ENCODE measurements around the gene TBCD.
"Not testable (repeated sequence)": the region's sequence is repeated elsewhere in the genome, so short reads cannot be mapped to it uniquely, and the experiment has no call there.

Gene TBCD

DNA sequence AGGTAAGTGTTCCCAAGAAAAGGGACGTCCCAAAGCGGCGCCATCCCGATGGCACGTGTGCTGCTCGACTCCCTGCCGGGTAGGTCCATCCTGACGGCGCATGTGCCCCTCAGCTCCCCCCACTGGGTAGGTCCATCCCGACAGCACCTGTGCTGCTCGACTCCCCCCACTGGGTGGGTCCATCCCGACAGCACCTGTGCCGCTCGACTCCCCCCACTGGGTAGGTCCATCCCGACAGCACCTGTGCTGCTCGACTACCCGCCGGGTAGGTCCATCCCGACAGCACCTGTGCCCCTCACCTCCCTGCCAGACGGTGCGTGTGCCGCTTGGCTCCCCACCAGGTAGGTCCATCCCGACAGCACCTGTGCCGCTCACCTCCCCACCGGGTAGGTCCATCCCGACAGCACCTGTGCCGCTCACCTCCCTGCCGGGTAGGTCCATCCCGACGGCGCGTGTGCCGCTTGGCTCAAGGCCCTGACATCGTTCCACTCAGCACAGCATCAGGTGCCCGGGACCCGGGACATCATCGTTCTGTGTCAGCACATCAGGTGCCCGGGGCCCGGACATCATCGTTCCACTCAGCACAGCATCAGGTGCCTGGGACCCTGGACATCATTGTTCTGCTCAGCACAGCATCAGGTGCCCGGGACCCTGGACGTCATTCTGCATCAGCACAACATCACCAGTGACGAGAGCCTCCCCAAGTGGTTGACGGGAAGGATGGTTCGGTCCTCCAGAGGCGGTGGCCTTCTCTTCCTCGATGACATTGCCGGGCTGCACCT lies 22.2 kb upstream of the TBCD start:
- no peak for DNase-seq (ENCODE audit: low read depth in 1 of 2, low spot score in 1 of 2)

DNA sequence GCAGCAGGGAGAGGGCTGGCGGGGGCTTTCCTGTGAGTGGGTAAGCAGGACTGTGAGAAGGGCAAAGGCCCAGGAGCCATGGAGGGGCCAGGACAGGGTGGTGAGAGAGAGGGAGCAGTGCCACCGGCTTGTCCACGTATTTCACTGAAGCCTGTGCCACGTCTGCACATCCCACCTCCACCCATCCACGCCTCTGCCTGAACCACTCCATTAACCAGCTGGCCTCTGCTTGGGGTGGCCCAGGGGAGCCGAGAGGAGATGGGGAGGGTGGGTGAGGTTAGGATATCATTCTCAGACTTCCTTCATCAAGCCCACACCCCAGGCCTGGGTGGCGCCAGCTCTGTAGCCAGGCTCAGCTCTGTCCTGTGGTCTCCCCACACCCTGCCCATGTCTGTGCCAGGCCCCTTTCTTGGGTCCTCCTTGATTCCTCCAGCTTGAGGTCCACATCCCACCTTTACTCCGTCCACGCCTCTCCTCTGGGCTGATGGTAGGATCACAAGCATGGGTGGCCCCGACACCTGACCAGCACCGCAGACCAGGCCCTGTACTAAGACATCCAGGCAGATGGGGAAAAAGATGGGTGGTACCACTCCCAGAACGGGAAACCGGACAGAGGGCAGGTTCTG lies 19.6 kb upstream of the TBCD start:
- no peak for DNase-seq (ENCODE audit: low read depth in 1 of 2, low spot score in 1 of 2)

DNA sequence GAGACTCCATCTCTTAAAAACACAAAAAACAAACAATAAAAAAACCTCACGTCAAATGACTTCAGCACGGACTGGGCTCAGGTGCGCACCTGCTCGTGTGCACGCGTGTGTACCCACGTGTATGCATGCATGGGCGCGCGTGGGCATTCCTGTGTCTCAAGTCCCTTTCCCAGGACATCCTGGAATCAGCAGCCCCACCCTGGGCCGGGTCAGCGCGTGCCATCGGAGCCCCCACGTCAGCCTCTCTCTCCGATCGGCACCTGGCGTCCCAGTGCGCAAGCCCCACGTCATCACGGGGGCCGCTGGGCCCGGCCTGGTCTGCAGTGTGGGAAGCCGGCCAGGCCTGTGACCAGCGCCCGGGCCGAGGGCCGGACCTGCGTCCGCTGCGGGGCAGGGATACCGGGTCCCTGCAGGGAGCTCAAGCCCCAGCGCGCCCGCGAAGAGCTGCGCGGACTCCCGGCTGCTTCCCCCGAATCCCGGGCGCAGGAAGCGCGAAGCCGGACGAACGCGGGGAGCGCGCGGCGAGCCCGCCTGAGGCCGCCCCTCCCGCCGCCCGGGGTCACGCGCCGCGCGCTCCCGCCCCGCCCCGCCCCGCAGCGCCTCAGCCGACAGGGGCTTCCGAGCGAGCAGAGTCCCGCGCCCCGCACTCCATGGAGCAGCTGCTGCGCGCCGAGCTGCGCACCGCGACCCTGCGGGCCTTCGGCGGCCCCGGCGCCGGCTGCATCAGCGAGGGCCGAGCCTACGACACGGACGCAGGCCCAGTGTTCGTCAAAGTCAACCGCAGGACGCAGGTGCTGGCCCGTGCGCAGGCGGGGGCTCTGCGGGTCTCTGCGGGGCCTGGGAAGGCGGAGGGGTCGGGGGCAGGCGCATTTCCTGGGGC lies 16.6 kb upstream of the TBCD start, which contains the start of gene FN3K:
Gene FN3K (plus strand): TSS at position 629 of the 880 bp plus-strand sequence. CDS start 22 bp downstream, at position 651.
- no peak for DNase-seq (ENCODE audit: low read depth in 1 of 2, low spot score in 1 of 2)

DNA sequence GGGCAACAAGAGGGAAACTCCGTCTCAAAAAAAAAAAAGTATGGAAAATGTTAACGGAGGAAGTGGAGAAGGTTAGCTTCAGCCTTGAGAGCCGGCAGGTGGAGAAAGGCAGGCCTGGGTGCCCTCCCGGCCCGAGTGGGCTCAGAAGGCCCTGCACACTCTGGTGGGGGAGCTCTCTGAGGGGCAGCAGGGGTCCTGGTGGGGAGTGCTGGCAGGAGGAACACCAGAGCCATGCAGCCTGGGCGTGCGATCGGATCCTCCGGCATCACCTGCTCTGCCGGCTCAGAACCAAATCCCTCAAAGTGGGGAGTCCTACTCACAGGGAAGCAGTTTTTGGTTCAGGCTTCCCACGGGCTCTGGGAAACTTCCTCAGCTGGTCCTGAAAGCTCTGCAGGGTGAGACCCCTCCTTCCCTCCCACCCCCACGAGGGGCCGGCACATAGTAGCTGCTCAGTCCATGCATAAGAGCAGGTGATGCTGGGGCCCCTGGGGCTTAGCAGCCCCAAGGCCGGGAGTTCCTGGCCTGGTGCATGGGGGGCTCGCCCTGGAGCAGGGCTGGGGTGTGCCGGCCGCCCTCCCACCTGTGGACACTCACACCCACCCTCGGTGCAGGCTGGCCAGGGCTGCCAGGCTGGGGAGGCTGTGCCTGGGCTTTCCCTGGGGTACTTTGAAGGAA lies 15.2 kb upstream of the TBCD start:
- DNase-seq (ENCODE audit: low read depth in 1 of 2, low spot score in 1 of 2): no peak

DNA sequence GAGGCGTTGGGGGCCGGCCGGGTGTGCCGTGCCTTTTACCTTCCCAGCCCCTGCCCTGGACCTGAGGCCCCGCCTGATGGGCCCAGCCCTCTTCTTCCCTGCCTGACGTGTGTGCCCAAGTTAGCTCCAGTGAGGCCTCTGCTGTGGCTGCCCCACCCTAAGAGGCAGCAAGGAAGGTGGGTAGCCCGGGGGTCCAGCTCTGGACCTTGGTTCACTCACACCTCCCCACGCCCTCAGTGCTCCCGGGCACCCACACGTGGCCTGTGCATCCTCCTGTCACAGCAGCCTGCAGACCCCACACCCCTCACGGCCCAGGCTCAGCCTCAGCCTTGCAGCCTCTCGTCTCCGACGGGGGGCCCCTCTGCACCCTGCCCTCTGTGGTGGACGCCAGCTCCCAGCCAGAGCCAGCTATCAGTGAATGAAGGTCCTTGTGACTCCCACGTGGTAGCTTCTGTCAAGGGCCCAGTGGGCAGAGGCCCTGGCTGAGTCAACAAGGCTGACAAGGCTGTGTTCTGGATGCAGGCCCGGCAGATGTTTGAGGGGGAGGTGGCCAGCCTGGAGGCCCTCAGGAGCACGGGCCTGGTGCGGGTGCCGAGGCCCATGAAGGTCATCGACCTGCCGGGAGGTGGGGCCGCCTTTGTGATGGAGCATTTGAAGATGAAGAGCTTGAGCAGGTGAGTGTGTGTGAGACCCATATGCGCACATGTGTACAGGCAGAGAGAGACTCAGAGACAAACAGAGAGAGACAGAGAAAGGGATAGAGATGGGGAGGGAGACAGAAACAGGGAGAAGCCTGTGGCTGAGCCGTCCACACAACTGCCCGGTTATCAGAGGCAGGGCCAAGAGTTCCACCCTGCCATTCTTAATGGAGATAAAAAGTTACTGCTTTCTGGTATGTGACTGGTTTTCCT lies 13.6 kb upstream of the TBCD start:
- no peak for DNase-seq (ENCODE audit: low read depth in 1 of 2, low spot score in 1 of 2)

DNA sequence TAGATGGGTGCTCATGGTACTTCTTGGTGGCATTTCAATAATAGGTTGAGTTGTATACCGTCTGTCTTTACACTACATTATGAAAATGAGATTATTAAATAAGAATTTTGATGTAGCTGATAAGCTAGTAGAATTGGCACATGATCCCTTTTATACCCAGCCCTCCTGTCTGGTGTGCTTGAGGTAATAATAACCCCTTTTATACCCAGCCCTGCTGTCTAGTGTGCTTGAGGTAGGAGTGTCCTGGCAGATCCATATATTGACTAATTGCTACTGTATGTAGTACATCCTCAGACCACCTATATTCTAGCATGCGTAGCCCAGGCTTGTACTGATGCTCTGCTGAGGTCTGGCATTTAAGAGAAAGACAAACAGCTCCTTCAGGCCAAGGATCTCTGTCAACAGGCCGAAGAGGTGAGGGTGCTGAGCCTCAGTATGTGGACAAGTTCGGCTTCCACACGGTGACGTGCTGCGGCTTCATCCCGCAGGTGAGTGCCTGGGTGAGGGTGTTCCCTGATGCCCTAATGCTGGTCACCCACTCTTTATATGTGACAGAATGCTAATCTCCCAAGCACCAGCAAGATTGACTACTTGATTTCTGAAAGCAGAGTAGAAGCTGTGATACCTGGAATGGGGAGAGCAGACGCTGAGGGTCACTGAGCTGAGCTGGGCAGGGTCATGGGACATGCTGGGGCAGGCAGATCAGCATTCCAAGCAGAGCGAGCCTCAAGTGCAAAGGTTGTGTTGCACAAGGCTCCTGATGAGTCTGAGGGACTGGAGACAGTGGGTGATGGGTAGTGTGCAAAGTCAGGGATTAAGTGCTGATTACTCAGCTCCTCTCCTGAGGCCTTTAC lies 10.7 kb upstream of the TBCD start:
- no peak for DNase-seq (ENCODE audit: low read depth in 1 of 2, low spot score in 1 of 2)

DNA sequence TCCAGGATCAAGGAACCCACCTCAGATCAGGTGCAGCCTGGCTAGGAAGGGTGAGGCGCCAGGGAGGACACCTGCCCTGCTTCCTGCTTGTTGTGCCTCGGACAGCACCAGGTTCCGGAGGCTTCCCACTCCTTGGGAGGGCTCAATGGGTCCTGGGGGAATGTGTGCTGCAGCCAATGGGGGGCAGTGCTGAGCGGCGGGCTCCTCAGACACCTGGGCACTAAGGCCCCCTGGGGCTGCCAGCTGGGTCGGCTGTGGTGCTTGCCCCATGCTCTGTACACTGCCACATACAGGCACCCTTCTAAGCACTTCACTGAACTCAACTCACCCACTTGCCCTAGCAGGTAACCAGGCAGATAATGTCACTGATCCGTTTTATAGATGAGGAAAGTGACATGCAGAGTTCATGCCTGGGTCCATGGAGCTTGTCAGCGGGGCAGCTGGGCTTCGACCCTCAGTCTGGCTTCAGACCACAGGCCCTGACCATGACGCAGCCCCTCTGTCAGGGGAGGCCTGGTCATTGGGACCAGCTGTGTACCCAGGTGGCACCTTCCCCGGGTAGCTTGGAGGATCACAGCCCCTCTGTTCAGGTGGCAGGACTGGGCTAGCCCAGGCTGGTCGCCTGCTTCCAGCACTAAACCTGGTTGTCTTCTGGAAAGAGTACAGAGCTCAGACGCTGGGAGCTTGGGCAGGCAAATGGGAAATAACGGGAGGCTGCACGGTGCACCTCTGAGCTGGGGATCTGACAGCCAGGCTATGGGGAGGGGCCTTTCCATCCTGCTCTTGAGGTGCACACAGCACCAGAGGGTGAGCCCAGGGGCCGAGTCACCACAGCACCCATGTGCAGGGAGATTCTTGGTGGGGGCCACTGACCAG lies 8.3 kb upstream of the TBCD start:
- DNase-seq (ENCODE audit: low read depth in 1 of 2, low spot score in 1 of 2): no peak

DNA sequence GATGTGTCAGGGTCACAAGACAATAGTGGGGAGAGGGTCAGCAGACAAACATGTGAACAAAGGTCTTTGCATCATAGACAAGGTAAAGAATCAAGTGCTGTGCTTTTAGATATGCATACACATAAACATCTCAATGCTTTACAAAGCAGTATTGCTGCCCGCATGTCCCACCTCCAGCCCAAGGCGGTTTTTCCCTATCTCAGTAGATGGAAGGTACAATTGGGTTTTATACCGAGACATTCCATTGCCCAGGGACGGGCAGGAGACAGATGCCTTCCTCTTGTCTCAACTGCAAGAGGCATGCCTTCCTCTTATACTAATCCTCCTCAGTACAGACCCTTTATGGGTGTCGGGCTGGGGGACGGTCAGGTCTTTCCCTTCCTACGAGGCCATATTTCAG lies 7.1 kb upstream of the TBCD start:
- not testable (repeated sequence) for DNase-seq (ENCODE audit: low read depth in 1 of 2, low spot score in 1 of 2)

DNA sequence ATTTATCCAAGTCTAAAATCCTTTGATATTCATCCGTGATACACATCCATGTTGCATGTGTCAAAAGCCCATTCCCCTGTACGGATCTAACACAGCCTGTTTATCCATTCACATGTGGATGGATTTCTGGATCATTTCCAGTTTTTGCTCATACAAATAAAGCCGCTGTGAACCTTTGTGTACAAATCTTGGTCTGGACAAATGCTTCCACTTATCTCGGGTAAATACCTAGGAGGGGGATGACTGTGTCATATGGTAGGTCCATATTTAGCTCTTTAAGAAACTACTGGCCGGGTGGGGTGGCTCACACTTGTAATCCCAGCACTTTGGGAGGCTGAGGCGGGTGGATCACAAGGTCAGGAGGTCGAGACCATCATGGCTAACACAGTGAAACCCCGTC lies 6.3 kb upstream of the TBCD start:
- DNase-seq (ENCODE audit: low read depth in 1 of 2, low spot score in 1 of 2): no peak

DNA sequence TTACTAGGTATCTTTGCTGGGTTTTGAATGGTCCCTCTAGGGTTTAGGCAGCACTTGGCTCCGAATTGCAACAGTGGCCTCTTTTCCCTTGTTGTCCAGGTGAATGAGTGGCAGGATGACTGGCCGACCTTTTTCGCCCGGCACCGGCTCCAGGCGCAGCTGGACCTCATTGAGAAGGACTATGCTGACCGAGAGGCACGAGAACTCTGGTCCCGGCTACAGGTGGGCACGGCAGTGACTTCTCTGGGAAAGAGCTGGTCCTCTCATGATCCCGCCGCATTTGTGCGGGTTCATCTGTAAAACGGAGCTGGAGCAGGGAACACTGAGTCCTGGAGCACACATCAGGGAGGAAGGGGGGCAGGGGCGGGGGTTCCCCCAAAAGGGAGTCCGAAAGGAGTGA lies 3.1 kb upstream of the TBCD start:
- DNase-seq (ENCODE audit: low read depth in 1 of 2, low spot score in 1 of 2): no peak

DNA sequence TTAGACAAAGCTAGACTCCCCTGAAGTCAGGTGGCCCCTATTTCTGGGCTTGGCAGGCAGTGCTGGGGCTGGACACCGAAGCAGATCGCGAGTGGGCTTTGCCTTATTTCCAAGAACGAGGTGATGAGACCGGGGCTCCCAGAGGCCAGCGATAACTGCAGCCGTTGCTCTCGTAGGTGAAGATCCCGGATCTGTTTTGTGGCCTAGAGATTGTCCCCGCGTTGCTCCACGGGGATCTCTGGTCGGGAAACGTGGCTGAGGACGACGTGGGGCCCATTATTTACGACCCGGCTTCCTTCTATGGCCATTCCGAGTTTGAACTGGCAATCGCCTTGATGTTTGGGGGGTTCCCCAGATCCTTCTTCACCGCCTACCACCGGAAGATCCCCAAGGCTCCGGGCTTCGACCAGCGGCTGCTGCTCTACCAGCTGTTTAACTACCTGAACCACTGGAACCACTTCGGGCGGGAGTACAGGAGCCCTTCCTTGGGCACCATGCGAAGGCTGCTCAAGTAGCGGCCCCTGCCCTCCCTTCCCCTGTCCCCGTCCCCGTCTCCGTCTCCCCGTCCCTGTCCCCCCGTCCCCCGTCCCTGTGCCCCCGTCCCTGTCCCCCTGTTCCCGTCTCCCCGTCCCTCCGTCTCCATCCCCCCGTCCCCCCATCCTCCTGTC lies 1.5 kb upstream of the TBCD start:
- DNase-seq (ENCODE audit: low read depth in 1 of 2, low spot score in 1 of 2): no peak

DNA sequence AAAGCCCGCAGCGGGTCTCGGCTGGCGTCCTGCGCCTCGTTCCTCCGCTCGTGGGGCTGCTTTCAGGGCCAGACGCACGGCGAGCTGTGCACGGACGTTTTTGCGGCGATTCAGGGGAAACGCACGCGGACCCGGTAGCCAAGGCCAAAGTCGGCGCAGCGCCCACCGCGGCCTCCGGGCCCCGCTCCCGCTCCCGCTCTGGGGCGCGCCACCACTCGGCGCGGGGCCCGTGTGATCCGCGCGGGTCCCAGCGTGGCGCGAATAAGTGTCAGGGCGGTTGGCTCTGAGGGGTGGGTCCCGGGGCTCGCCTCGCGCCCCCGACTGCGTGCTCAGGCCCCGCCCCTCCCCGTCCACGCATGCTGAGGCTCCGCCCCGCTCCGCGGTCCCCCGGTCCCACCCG lies 694 bp upstream of the TBCD start:
- DNase-seq (ENCODE audit: low read depth in 1 of 2, low spot score in 1 of 2): no peak

DNA sequence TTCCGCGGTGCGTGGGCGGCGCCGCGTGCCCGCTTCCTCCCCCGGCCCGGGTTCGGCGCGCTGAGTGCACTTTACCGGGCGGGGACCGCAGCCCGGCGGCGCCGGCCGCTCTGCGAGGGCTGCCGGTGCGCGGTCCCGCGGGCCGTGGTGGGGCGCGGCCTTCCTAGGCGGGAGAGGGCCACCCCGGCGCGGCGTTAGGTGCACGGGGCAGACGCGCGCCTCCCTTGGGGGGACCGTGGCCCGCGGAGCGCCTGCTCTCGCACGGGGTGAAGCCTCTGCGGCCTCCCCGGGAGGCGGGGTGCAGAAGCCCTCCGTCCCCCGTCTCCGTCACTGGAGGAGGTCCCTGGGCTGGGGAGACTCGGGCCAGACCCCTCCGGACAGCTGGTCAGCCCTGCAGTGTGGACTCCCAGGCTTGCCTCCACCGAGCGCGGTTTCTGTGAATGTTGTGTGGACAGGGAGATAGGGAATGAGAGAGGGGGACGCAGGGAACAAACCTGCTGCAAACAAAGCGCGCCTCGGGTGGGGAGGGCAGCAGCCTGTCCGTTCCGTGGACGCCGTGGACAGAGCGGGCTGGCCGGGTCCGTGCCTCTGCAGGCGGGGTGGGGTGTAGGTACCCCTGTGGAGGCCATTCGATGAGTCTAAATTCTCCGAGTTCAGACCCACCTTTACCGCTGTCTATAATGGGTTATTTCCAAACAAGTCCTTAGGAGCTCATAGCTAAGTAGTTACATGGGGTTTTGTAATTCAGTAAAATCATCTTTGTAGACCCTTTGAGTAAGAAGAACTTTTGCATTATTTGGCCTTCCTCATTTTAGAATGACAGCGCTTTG lies 721 bp downstream of the TBCD start:
- no peak for DNase-seq (ENCODE audit: low read depth in 1 of 2, low spot score in 1 of 2)

DNA sequence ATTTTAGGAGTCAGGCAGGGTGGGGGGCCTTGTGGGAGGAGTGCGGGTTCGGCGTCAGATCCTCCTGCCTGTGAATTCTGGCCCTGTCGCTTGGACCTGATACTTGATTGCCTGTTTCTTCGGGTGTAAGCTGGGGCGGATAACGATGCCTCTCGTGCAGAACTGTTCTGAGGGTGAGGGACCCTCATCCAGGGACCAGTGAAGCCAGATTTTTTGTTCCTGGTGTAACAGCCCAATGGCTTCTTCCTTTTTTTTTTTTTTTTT lies 1.3 kb downstream of the TBCD start:
- no peak for DNase-seq (ENCODE audit: low read depth in 1 of 2, low spot score in 1 of 2)

DNA sequence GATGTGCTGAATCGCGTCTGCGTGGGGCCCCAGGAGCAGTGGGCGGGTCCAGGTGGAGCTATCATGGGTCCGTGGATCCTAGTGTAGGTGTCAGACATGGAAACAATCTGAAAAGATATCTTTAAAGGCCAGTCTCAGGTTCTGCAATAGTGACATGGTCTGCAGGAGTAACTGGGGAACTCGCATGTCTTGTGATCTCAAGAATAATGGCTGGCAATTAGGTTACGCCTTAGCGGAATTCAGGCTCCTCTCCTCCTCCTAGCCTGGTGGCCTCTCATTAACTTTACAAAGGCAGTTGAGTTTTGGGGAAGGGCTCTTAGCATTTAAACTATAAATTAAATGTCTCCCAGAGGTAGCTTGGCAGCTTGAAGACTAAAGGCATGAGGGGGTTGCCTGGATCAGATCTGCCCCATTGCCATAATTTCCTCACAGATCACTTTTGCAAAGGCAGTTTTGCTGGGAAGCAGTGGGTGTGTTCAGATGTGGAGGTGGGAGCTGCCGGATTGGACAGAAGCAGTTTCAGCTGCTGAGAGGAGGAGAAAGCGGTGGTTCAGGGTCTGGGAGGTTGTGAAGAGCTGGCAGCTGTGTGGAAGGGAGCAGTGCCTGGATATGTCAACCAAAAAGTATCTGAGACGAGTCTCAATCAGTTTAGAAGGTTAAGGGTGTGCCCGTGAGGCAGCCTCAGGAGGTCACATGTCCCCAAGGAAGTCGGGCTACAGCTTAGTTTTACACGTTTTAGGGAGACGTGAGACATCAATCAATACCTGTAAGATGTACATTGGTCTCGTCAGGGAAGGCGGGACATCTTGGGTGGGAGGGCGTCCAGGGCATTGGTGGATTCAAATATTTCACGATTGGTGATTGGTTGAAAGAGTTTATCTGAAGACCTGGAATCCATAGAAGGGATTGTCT lies 2.7 kb downstream of the TBCD start:
- no peak for DNase-seq (ENCODE audit: low read depth in 1 of 2, low spot score in 1 of 2)

DNA sequence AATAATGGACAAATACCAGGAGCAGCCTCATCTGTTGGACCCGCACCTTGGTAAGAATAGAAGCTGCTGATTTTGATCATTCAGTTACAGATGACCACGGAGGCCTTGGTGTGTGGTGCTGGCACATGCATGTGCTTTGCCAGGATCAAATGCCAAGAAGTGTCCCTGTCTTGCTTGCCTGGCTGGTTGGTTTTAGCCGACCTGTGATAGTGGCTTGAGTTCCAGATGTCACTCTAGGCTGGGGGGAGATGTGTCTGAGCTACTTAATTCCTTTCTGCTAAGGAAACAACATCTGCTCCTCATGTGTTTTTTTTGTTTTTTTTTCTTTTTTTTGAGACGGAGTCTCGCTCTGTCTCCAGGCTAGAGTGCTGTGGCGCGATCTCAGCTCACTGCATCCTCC lies 4.3 kb downstream of the TBCD start:
- no peak for DNase-seq (ENCODE audit: low read depth in 1 of 2, low spot score in 1 of 2)

All from stimulated activated CD4-positive, alpha-beta T cell treated with anti-CD3 and anti-CD28 coated beads, Interleukin-15, amount 100 ng/mL, for 1 hour (primary cell).